Measurements from ENCODE around the gene ELK4. TPM values are rescaled to one million over a fixed set of nuclear protein-coding genes. Genes with fewer than 3 reads are reported as not detected.

The ELK4 gene
- total RNA-seq, 2 experiments from 2014 or later, result 54.0 to 57.4 TPM

- DNase-seq, result no peak
- intact Hi-C loops (cut with DNase I, micrococcal nuclease), result loop anchor here (2.0 kb wide), 1 partner anchor 121 kb away; no protein-coding TSS in a partner anchor
- CTCF ChIA-PET, result interaction anchor here (1.1 to 13.9 kb wide), 7 partner anchors 15 to 121 kb away, joined by 3 to 346 read pairs (median 29); partner anchors contain the start of gene ELK4
- no peak overlapping the region for H3K4me3 Mint-ChIP-seq
- H3K36me3 Mint-ChIP-seq (ENCODE audit: low read depth), result peaks cover 2% of the 10 kb centered on the region
- no peak for ATAC-seq
- POLR2A ChIA-PET, result no interaction called here
- H3K4me1 Mint-ChIP-seq, result peaks cover 28% of the 10 kb centered on the region
- no peaks in the 10 kb centered on the region for H3K27me3 Mint-ChIP-seq
- H3K9me3 Mint-ChIP-seq (ENCODE audit: low read depth), result no peaks in the 10 kb centered on the region
- no peak overlapping the region for H3K27ac Mint-ChIP-seq
Observed at GRCh38 chr1:205589618-205590456, 42.0 kb downstream of the ELK4 start.

- H3K4me3 Mint-ChIP-seq, result no peak overlapping the region
- DNase-seq, result no peak
- intact Hi-C loops (cut with DNase I, micrococcal nuclease), result no loop called here
Observed at GRCh38 chr1:205589046-205589445, 42.8 kb downstream of the ELK4 start.

GRCh38 chr1:205588636-205589035, 43.2 kb downstream of the ELK4 start:
- peak; percentile 29 for ATAC-seq
- Mint-ChIP-seq H3K36me3 (ENCODE audit: low read depth) (peaks cover 2% of the 10 kb centered on the region), H3K9me3 (ENCODE audit: low read depth) (no peaks in the 10 kb centered on the region), H3K27ac (no peak overlapping the region), H3K4me1 (peaks cover 19% of the 10 kb centered on the region), H3K27me3 (no peaks in the 10 kb centered on the region), H3K4me3 (no peak overlapping the region)
- ChIA-PET POLR2A (interaction anchor here (0.9 kb wide), 1 partner anchor 222 kb away, joined by 5 read pairs; no protein-coding TSS in a partner anchor), CTCF (interaction anchor here (0.6 to 13.9 kb wide), 12 partner anchors 10 to 122 kb away, joined by 3 to 346 read pairs (median 3); partner anchors contain the start of gene ELK4)
- intact Hi-C loops (cut with DNase I, micrococcal nuclease), result no loop called here
- peak; percentile 67 for DNase-seq

More at GRCh38 chr1:205589046-205589445, 42.8 kb downstream of the ELK4 start:
- H3K27me3 Mint-ChIP-seq, result no peaks in the 10 kb centered on the region
- CTCF ChIA-PET, result interaction anchor here (0.6 to 13.9 kb wide), 11 partner anchors 9 to 122 kb away, joined by 3 to 346 read pairs (median 3); partner anchors contain the start of gene ELK4
- peaks cover 2% of the 10 kb centered on the region for H3K36me3 Mint-ChIP-seq (ENCODE audit: low read depth)
- H3K27ac Mint-ChIP-seq, result no peak overlapping the region
- no peak for ATAC-seq
- POLR2A ChIA-PET, result interaction anchor here (0.9 kb wide), 1 partner anchor 222 kb away, joined by 5 read pairs; no protein-coding TSS in a partner anchor
- H3K4me1 Mint-ChIP-seq, result peaks cover 24% of the 10 kb centered on the region
- no peaks in the 10 kb centered on the region for H3K9me3 Mint-ChIP-seq (ENCODE audit: low read depth)

GRCh38 chr1:205587581-205587980, 44.2 kb downstream of the ELK4 start:
- intact Hi-C loops (cut with DNase I, micrococcal nuclease), result no loop called here
- Mint-ChIP-seq H3K4me1 (peaks cover 11% of the 10 kb centered on the region), H3K36me3 (ENCODE audit: low read depth) (no peaks in the 10 kb centered on the region), H3K27me3 (no peaks in the 10 kb centered on the region), H3K27ac (no peak overlapping the region), H3K4me3 (no peak overlapping the region), H3K9me3 (ENCODE audit: low read depth) (no peaks in the 10 kb centered on the region)
- DNase-seq (no peak), ATAC-seq (no peak)
- ChIA-PET CTCF (interaction anchor here (0.6 to 13.9 kb wide), 4 partner anchors 43 to 71 kb away, joined by 3 to 346 read pairs (median 111); partner anchors contain the start of gene ELK4), POLR2A (no interaction called here)

GRCh38 chr1:205585835-205586785, 45.7 kb downstream of the ELK4 start:
- H3K27me3 Mint-ChIP-seq, result no peaks in the 10 kb centered on the region
- H3K4me3 Mint-ChIP-seq, result no peak overlapping the region
- no peaks in the 10 kb centered on the region for H3K36me3 Mint-ChIP-seq (ENCODE audit: low read depth)
- POLR2A ChIA-PET, result no interaction called here
- intact Hi-C loops (cut with DNase I, micrococcal nuclease), result loop anchor here (2.0 kb wide), 1 partner anchor 57 kb away; no protein-coding TSS in a partner anchor
- CTCF ChIA-PET, result interaction anchor here (0.6 to 2.4 kb wide), 4 partner anchors 62 to 1713 kb away, joined by 4 to 9 read pairs (median 4); no protein-coding TSS in a partner anchor
- no peak for DNase-seq
- no peaks in the 10 kb centered on the region for H3K9me3 Mint-ChIP-seq (ENCODE audit: low read depth)
- H3K27ac Mint-ChIP-seq, result no peak overlapping the region
- ATAC-seq, result no peak
- H3K4me1 Mint-ChIP-seq, result peaks cover 8% of the 10 kb centered on the region

GRCh38 chr1:205585169-205585834, 46.5 kb downstream of the ELK4 start:
- CTCF ChIA-PET, result interaction anchor here (2.4 kb wide), 1 partner anchor 73 kb away, joined by 9 read pairs; no protein-coding TSS in a partner anchor
- H3K4me3 Mint-ChIP-seq, result no peak overlapping the region
- H3K4me1 Mint-ChIP-seq, result peaks cover 8% of the 10 kb centered on the region
- no peaks in the 10 kb centered on the region for H3K9me3 Mint-ChIP-seq (ENCODE audit: low read depth)
- H3K27me3 Mint-ChIP-seq, result no peaks in the 10 kb centered on the region
- no peaks in the 10 kb centered on the region for H3K36me3 Mint-ChIP-seq (ENCODE audit: low read depth)
- DNase-seq (no peak), ATAC-seq (no peak)
- intact Hi-C loops (cut with DNase I, micrococcal nuclease), result loop anchor here (2.0 kb wide), 1 partner anchor 57 kb away; no protein-coding TSS in a partner anchor
- no peak overlapping the region for H3K27ac Mint-ChIP-seq
- POLR2A ChIA-PET, result no interaction called here

GRCh38 chr1:205584732-205585131, 47.1 kb downstream of the ELK4 start:
- Mint-ChIP-seq H3K27ac (no peak overlapping the region), H3K9me3 (ENCODE audit: low read depth) (no peaks in the 10 kb centered on the region), H3K27me3 (no peaks in the 10 kb centered on the region), H3K4me1 (peaks cover 8% of the 10 kb centered on the region), H3K36me3 (ENCODE audit: low read depth) (no peaks in the 10 kb centered on the region), H3K4me3 (no peak overlapping the region)
- ChIA-PET CTCF (interaction anchor here (0.7 to 2.4 kb wide), 2 partner anchors 56 to 73 kb away, joined by 3 to 9 read pairs; no protein-coding TSS in a partner anchor), POLR2A (no interaction called here)
- intact Hi-C loops (cut with DNase I, micrococcal nuclease), result loop anchor here (2.0 kb wide), 1 partner anchor 56 kb away; no protein-coding TSS in a partner anchor
- ATAC-seq (no peak), DNase-seq (peak; percentile 38)

GRCh38 chr1:205583461-205584130, 48.2 kb downstream of the ELK4 start:
- ChIA-PET POLR2A (no interaction called here), CTCF (interaction anchor here (0.8 to 1.6 kb wide), 5 partner anchors 12 to 126 kb away, joined by 3 to 9 read pairs (median 4); no protein-coding TSS in a partner anchor)
- intact Hi-C loops (cut with DNase I, micrococcal nuclease), result loop anchor here (2.0 kb wide), 1 partner anchor 55 kb away; no protein-coding TSS in a partner anchor
- H3K9me3 Mint-ChIP-seq (ENCODE audit: low read depth), result no peaks in the 10 kb centered on the region
- no peaks in the 10 kb centered on the region for H3K27me3 Mint-ChIP-seq
- H3K4me3 Mint-ChIP-seq, result no peak overlapping the region
- no peak for DNase-seq
- no peak for ATAC-seq
- no peaks in the 10 kb centered on the region for H3K36me3 Mint-ChIP-seq (ENCODE audit: low read depth)
- H3K4me1 Mint-ChIP-seq, result peaks cover 4% of the 10 kb centered on the region
- no peak overlapping the region for H3K27ac Mint-ChIP-seq

GRCh38 chr1:205582471-205583291, 49.1 kb downstream of the ELK4 start:
- Mint-ChIP-seq H3K27ac (no peak overlapping the region), H3K4me3 (no peak overlapping the region), H3K9me3 (ENCODE audit: low read depth) (no peaks in the 10 kb centered on the region), H3K36me3 (ENCODE audit: low read depth) (no peaks in the 10 kb centered on the region), H3K4me1 (peaks cover 3% of the 10 kb centered on the region), H3K27me3 (peaks cover 5% of the 10 kb centered on the region)
- ChIA-PET CTCF (interaction anchor here (0.6 to 1.6 kb wide), 4 partner anchors 10 to 189 kb away, joined by 3 to 9 read pairs (median 4); no protein-coding TSS in a partner anchor), POLR2A (no interaction called here)
- ATAC-seq (peak; percentile 36), DNase-seq (no peak)
- intact Hi-C loops (cut with DNase I, micrococcal nuclease), result no loop called here

Data from activated CD4-positive, alpha-beta T cell treated with anti-CD3 and anti-CD28 coated beads for 36 hours (primary cell).